ENCODE measurements around the gene PARD3B.

Gene PARD3B

DNA sequence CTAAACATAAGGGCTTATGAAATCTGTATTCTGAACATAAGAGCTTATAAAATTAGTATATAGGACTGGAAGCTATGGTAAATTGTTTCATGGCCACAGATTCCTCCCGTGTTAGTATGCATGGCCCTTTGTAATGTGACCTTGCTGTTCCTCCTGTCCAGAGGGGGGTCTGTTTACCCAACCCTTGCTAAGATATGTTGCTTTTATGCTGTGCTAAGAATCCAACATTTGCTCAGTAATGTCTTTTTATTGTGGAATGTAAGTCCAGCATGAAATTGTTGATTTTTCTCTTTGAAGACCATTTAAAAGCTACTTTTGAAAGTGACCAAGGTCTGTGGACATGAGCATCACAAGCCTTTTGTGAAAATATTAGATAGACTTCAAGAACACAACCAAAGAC is 485.4 kb downstream of the PARD3B start:
- DNase-seq = no peak

DNA sequence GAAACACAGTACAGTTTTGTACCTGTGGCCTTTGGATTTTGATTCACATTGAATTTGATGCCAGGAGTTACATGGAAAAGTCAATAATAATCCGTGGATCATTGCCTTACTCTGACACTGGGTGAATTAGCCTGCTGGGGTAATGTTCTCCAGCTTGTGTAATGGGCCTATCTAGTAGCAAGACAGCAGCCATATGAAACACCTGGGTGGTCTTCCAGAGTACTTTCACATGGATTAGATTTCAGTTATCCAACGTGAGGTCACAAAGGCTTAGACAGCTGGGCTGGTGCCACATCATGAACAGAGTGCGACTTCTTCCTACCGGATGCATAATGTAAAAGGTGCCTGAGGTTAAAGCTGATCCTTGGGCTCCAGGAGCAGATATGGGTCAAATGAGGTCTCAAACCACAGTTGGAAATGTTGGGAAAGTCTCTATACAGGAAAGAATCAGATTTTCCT is 486.8 kb downstream of the PARD3B start:
- no peak for DNase-seq

DNA sequence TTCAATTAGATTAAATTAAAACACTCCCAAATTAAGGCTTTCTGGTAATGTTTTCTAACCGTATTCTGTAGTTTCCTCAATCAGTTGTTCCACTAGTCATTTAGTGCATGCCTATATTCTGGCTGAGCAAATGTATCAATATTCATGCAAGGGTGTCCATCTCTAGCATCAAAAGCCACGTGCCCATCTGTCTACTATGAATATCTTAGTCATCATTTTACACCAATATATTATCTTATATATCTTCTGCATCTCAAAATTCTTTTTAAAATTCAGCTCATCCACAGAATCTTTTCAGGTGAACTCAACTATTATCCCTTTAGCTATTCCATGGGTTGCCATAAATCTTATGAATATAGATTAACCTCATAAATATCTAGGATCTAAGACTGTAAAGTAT is 488.2 kb downstream of the PARD3B start:
- DNase-seq = no peak

DNA sequence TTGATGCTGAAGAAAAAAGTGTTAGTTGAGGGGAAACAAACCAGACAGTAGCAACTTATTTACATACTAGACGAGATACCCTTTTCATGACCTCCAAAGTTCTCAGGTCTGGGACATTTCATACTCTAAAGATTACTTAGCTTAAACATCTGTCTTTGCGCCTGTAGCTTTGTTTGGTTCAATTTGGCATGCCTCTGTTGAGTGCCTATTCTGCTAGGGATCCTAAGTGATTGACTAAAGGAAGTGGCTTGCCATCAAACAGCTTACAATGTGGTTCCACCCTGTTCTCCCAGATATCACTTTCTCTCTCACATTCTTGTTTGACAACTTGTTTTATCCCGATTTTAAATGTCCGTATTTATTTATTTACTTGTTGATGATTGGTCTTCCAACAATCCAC is 488.8 kb downstream of the PARD3B start:
- no peak for DNase-seq

DNA sequence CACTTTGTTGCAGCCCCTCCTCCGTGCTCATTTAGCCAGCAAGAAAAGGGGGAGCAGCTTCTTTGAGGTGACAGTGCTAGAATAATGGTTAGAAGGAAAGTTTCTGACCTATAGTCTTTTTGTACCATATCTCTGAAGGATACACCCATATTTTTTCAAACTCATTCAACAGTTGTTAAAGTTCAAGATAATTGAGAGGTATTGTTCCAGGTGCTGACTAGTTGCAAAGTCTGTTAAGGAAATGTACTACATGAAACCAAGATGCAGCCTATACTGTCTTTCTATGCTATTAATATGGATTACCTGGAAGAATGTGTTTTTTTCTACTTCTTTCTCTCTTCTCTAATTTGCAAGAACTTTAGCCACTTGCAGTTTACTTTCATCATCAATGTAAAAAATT is 495.0 kb downstream of the PARD3B start:
- no peak for DNase-seq

DNA sequence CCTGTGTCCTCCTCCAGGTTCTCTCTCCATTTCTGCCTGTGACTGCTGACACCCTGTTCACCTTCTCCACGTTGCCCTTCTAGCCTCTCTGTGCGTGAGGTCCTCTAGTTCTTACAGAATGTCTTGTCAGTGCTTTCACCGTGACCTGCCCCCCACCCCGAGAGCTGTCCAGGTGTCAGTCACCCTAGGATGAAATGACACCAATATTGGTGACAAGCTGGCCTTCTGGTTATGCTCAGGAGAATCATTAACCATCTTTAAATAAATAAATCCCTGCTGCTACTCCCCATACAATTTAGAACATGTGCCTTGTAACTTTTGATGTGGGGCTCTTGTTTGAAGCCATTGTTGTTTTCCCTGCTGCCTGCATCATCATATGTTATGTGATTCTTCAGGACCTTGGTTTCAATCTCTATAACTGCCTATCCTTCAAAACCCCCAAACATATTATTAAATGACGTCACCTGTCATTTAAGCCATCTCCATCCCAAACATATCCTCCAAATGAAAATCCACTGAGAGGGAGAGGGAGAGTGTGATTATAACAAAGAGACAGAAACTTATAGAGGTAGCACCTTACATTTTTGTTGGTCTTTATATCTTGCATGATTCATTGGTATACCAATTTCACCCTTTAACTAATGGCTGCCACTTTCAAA is 496.3 kb downstream of the PARD3B start:
- DNase-seq = no peak

DNA sequence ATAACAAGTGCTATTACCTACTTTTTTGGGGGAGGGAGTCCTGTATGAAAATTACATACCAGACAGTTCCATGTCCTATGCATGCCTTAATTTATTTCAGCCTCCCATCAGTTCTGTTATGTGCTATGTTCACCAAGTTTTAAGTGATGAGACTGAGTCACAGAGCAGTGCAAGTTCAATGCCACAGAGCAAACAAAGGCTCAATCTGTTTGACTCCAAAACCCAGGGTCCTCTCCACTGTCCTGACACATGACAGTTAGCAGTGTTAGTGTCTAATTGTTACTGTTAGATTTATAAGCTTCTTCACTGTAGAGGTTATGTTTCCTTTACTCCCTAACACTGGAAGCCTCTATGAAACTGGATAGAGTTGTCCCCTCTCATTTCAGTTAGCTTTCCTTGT is 498.0 kb downstream of the PARD3B start:
- no peak for DNase-seq

DNA sequence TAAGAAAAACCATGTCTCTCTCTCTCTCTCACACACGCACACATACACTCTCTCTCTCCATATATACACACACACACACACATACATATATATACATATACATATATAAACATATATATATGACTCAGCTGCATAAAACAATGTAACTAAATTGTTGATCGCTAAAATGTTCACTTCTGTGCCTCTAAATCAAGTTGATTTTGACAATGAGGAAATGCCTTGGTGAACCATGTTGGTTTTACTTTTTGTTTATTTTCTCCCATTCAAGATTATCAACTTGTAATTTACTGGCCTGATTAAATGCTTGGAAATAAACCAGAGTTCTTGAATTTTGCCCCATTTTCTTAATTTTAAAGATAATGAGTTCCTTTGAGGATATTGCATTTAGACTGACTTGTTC is 500.4 kb downstream of the PARD3B start:
- no peak for DNase-seq

DNA sequence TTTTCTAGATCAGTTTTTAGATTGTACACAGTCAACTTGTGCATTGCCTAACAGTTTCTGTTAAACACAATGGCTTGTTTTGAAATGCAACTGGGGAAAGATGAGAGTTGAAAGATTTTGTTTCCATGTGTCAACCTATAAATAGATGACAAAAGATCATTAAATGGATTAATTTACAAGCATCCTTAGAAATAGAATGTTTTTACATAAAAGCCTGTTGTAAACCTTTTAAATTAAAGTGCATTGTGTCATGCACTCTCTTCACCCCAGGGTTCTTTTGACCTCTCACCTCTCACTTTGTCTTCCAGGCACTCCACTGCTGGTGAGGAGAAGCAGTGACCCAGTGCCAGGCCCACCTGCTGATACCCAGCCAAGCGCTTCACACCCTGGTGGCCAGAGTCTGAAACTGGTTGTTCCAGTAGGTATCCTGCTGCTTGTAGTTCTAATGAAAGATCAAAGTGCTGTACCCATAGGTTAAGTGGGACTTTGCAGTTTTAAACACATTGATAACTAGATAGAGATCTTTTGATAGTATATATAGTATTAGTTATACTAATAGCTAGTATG is 502.1 kb downstream of the PARD3B start:
- no peak for DNase-seq

DNA sequence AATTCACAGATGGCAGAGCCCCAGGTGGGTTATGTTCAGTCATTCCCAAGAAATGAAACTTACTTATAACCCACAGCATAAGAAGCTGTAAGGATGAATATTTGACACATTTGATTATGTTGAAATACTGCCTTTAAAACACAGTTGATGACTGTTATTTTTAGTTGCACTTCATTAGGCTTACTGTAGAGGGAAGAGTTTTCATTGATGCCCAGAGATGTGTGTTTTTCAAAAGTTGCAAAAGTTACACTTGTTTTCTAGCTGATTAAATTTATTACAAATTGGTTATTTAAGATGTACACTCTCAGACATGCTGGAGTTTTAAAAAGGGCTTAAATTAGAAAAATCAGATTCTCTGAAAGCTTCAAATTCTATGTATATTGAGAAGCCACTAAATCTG is 506.1 kb downstream of the PARD3B start:
- no peak for DNase-seq

DNA sequence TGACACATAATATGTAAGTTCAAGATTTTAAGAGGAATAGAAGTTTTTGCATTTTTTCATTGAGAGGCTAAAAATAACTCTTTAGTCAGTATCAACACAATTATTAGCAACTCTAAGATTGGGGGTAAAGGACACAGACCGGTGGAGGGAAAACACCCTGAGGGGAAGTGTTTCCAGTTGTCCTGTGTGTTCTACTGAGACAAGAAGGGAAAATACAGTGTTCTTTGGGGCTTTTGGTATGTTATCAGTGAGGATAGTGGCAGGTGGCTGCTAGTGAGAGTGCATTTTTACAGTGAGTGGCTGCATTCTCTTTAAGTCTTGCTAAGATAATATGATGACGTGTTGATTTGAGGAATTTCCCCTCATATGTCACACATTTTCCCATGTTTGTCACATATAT is 507.5 kb downstream of the PARD3B start:
- no peak for DNase-seq

DNA sequence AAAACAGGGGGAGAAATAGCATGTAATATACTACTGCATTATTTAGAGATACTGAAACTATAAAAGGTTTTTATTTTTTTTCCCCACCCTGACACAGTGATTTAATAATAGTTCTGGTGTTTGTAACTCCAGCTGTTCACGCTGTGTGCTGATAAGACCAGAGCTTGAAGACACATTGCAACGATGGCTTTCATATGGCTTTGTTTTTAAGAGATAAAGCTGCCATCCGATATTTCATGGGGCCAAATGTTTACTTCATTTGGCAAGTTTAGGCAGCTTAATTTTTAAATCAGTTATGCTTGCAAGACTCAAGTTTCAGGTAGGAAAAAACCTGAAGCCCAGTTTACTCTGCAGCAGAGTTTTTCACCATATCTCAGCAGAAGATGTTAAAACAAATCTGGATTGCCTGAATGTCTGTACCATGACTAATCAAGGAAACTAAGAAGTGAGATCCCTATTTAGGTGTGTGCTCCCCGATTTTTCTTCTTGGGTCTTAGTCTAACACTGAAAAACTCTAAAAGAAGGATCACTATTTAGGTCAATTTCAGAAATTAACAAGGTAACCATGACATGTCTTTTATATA is 508.6 kb downstream of the PARD3B start:
- no peak for DNase-seq

DNA sequence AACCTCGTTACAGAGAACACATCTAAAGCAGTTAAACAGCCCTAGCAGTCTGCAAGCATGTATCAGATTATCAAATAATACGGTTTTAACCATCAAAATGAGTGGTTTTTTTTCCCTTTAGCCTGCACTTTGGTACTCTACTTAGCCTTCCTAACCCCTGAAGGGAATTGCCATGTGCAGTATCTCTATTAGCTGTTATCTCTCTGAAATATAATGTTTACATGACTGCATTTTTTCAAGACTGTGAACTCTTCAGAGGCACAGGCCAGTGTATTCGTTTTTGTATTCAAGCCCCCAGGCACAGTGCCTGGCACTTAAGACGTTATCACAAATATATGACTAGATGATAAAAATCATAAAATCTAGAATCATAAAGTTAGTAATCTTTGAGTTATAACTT is 509.5 kb downstream of the PARD3B start:
- no peak for DNase-seq

DNA sequence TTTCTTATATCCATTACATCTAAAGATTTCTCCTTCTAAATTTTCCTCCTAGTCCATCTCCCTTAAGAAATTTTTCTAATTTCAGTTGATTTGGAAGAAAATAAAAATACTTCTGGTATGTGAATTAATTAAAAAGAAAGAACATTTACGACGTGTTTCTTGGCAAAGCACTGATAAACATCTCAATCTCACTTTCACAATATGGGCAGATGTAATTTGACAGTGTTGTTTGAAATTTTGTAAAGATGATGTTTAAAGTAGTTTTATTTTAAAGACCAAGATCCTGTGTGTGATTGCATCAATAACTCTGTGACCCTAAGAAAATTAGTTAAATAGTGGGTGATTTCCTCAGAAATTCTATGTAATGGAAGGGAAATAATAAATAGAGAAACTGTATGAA is 510.0 kb downstream of the PARD3B start:
- DNase-seq = no peak

DNA sequence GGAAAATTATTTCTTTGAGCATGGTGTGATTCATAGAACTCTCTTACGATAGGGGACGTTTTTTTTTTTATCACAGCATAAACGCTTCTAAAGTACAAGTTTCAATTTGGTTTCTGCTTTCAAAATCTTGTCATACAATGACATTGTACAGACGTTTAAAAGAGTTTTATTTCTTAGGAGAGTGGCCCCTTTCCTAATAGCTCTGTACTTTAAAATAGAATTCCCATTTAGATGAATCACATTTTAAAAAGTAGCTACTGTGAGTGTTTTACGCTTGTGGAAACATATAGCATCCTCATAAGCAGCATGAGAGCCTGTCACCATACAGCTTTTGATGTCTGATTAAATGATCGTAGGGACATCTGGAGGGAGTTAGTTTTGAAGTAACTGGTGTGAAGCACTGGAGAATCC is 510.9 kb downstream of the PARD3B start:
- DNase-seq = no peak

DNA sequence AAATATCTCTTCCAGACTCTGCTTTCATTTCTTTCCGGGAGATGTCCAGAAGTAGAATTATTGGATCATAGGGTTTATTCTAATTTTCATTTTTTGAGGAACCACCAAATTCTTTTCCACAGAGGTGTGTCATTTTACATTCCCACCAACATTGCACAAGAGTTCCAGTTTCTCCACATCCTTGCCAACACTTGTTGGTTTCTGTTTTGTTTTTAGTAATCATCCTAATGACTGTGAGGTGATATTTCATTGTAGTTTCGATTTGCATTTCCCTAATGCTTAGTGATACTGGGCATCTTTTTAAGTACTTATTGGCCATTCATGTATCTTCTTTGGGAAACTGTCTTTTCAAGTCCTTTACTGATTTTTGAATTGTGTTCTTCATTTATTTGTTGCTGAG is 513.1 kb downstream of the PARD3B start:
- no peak for DNase-seq

DNA sequence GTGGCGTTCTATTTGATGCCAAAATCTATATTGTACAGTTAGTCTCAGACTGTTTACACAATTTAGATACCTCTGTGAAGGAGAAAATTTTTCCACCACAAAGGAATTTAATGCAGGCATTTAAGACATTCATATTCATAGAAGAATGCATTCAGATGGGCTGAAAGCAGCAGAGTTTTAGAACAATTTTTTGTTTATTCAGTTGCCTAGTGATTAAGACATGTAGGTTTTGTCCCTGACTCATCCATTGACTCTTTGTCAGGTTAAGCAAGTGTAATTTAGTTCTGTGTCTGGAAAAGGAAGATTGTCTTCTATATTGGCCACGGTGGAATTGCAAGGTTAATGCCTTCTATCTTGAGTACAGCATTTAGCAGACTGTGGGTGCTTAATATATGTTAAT is 515.0 kb downstream of the PARD3B start:
- DNase-seq = no peak

DNA sequence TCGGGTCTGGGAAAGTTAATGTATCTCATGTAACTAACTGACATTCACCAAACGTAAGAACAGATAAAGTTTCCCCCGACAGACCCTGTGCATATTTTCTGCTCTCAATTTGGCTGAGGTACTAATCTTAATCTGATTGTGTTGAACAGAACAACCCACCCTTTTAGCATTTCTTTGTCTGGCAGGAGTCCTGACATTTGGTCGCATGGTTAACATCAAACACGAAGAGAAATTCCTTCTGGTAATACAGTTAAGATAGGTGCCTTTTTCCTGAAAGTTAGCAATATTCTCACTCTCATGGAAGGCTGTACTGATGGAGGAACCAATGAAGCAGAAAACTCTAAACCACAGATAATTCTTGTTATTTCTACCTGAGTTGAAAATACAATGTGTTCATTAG is 520.8 kb downstream of the PARD3B start:
- DNase-seq = no peak

DNA sequence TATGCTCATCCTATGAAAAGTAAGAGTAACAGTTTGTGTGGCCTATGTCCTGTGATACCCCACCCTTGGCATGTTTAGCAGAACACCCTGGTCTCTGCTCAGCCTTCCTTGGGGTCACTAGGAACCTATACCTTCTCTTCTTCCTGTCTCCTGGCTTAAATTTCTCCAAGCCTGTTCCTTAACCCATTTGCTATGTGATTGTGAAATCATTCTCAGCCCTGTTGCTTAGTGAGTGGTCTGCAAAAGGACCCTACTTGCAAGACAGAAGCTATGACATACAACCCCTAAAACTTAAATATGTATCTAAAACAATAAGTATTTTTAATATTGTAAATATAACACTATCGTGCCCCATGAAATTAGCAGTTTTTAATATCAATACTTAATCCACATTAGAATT is 524.7 kb downstream of the PARD3B start:
- no peak for DNase-seq

DNA sequence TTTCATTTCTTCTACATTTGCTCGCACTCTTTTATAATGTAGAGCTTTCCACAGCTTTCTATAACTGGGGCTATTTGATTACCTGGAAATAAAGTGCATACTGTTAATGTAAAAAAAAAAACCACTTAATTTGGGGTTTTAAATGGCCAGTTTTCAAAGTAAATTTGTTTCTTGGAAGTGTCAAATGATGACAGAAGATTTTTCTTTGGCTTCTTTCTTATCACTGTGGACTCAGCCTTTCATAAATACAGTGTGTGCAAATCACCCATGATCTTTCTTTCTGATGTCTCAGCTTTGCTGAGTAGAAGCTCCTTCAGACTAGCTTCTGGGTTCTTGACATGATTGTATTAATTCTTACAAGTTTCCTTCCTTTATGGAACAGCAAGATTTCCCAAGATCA is 525.6 kb downstream of the PARD3B start:
- no peak for DNase-seq

DNA sequence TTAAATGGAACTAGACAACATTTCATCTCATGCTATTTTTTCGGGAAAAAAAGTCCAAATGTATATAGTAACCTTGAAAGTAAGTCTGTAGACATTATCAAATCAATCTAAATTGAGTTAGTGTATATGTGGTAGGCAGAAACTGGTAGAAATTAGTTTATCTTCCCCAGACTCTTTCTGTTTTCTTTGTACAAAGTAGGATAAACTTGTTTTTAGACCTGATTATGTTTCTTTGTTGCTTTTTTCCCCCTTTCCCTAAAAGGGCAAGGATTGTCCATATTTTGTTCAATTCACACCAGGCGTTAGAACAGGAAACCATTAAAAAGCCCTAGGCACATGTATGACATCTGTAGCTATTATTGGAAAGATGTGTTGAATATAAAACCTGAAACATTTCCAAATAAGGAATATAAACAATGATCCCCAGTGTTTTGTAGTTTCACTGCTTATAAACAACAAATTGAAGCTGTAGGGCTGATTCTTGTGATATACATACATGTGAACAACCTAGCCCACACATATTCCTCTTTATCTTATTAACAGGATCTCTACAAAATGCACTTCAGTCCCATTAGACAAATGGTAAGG is 528.3 kb downstream of the PARD3B start:
- DNase-seq = no peak

DNA sequence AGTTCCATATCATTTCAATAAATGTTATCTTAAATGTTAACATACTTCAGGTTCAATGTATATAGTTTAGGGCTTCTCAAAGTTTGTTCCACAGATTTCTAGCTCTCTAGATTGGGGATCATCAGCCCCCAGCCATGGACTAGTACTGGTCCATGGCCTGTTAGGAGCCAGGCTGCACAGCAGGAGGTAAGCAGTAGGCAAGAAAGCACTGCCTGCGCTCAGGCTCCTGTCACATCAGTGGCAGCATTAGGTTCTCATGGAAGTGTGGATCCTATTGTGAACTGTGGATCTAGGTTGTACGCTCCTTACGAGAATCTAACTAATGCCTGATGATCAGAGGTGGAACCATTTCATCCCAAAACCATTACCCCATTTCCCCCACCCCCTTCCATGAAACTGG is 531.1 kb downstream of the PARD3B start:
- DNase-seq = no peak

DNA sequence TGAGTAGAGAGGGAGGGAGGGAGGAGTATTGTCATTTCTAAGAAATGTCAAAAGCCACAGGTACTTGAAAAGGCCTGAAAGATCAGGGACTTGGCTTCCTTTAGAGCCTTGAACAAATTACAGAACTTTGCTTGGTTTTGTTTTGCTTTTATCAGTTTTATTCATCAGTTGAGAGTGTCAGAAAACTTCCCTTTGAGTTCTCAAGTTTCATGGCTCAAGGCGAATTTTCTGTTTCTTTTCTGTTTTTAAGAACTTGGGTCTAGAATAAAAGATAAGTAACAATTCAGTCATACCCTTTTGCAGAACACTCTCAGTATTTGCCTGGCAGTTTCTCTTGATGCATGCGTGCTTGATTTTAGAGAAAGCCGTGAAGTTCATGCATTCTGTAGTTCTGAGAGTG is 531.9 kb downstream of the PARD3B start:
- DNase-seq = no peak

DNA sequence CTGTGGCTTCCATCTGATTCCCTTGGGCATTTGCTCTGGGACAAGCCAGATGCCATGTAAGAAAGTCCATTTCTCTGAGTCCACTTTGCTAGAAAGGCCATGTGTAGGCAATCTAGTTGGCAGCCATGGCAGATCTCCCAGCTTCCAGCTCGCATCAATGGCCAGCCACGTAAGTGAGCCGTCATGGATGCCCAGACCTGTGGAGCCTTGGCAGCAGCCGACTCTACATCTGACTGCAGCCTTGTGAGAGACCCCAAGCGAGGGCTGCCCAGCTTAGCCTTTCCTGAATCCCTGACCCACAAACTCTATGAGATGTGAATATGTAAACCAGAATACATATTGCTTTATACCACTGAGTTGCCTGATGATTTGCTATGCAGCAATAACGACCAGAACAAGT is 533.5 kb downstream of the PARD3B start:
- no peak for DNase-seq

DNA sequence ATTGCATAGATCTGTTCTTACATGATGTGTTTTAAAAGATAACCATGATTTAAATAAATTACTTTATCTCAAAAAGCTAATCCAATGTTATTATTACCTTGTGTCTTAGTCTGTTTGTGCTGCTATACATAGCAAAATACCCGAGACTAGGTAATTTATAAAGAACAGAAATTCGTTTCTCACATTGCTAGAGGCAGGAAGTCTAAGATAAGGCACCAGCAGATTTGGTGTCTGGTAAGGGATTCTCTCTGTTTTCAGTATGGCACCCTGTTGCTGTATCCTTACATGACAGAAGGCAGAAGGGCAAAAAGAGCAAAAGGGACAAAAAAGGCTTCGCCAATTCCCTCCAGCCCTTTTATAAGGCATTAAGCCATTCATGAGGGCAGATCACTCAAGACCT is 533.9 kb downstream of the PARD3B start:
- DNase-seq = no peak
